ENCODE results near the gene POU6F2.

POU6F2 gene

DNA sequence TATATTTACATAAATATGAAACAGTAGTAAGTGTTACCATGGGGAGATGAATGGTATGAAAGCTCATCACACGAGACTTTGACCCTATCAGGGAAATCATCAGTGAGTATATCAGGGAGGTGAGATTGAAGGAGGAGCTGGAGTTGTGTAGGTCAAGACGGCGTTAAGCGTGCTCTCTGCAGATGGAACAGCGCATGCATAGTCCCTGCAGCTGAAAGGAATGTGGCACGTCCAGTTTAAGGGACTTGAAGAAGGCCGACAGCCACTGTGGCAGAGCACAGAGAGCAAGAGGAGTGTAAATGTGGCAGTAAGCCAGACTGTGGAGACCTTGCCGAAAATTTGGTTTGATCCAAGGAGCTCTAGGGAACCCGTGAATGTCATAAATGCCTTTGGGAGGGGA is 38.9 kb downstream of the POU6F2 start:
- TF ChIP-seq, protein P1, sequence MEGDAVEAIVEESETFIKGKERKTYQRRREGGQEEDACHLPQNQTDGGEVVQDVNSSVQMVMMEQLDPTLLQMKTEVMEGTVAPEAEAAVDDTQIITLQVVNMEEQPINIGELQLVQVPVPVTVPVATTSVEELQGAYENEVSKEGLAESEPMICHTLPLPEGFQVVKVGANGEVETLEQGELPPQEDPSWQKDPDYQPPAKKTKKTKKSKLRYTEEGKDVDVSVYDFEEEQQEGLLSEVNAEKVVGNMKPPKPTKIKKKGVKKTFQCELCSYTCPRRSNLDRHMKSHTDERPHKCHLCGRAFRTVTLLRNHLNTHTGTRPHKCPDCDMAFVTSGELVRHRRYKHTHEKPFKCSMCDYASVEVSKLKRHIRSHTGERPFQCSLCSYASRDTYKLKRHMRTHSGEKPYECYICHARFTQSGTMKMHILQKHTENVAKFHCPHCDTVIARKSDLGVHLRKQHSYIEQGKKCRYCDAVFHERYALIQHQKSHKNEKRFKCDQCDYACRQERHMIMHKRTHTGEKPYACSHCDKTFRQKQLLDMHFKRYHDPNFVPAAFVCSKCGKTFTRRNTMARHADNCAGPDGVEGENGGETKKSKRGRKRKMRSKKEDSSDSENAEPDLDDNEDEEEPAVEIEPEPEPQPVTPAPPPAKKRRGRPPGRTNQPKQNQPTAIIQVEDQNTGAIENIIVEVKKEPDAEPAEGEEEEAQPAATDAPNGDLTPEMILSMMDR (IDR thresholded peaks at IDR 0.05; ENCODE audit: low read length, missing control alignments) = no peak
- H3K4me3 ChIP-seq (replicated peaks; ENCODE audit: low read depth, low read length) = no peak overlapping the region
- DNase-seq (ENCODE audit: low read depth) = no peak

DNA sequence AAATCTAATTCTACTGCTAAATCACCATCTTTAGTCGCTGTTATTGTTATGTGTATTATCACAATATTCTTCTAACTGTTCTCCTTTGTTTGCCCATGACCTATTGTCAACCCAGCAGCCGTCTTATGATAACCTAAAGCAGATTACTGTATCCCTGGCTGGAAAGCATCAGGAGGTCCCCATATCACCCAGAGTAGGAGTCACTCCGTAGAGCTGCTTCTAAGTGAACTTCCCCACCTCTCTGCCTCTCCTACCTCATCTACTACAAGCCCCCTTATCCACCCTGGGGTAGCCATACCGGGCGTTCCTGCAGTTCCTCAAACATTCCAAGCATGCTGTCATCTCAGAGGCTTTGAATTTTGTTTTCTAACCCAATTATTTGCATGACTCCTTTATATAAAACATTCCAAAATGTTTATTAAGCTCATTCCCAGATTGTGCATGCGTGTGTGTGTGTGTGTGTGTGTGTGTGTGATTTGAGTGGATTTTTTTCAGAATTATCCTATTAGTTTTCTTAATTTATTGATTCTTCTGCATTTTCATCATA is 39.7 kb downstream of the POU6F2 start:
- TF ChIP-seq, protein P1 (IDR thresholded peaks at IDR 0.05; ENCODE audit: low read length, missing control alignments) = no peak
- no peak for DNase-seq (ENCODE audit: low read depth)
- H3K4me3 ChIP-seq (replicated peaks; ENCODE audit: low read depth, low read length) = no peak overlapping the region

DNA sequence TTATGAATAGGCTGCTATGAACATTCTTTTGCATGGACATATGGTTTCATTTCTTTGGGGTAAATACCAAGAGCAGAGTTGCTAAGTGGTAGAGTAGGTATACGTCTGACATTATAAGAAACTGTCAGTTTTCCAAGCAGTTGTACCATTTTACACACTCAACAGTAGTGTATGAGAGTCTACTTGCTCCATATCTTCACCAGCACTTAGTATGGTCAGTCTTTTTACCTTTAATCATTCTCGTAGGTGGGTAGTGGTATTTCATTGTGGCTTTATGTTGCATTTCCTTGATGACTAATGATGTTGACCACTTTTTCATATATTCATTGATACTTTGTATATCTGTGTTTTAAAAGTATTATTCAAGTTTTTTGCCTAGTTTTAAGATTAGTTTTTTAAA is 45.1 kb downstream of the POU6F2 start:
- DNase-seq (ENCODE audit: low read depth) = no peak
- H3K4me3 ChIP-seq (replicated peaks; ENCODE audit: low read depth, low read length) = no peak overlapping the region
- TF ChIP-seq, protein P1 (IDR thresholded peaks at IDR 0.05; ENCODE audit: low read length, missing control alignments) = no peak

DNA sequence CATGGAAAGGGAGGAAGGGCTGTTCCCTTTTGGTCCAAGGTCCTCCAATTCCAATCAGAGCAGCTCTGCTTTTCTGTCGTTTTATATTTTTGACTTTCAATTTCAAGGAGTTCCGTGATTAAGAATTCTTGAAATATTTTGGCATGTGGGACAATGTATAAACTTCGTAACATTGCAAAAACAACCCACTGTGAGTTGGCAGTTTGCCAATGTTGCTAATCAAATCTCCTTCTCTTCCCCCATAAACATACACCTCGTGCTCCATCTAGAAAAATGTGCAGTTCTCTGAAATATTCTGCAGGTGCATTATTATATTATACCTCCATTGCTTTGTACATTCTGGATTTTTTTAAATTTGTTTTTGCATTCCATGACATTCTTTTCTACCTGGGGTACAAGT is 49.8 kb downstream of the POU6F2 start:
- DNase-seq (ENCODE audit: low read depth) = peak; percentile 16
- TF ChIP-seq, protein P1 (IDR thresholded peaks at IDR 0.05; ENCODE audit: low read length, missing control alignments) = no peak
- no peak overlapping the region for H3K4me3 ChIP-seq (replicated peaks; ENCODE audit: low read depth, low read length)

DNA sequence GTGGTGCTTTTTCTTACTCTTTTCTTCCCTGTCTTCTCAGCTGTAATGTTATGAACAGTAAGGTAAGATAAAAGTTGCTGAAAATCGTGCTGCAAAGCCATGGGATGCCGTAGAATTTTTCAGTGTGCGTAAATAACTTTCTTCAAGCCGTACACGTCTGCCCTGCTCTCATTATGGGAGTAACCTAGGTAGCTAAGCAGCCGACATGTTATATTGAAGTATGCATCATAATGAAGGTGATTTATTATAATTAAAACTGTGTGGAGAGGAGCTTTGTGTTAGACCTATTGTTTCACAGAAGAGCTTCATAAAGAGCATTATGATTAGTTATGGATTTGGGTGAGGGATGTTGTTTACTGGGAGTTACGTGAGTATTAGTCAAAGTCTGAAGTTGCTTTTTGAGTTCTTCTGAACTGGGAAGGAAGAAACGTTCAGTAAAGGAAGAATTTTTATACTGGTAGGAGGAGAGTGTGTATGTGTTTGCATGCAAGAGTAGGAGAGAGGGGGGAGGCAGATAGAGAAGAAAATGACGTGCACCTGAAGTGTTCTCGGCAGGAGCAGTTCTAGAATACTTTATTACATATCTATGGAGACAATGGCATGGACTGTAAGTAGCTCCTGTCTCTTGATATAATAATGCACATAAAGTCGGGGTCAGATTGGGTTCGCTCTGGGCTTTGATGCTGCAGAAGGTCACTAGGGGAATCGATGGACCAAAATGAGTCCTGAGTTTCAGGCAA is 56.3 kb downstream of the POU6F2 start:
- no peak for DNase-seq (ENCODE audit: low read depth)
- TF ChIP-seq, protein P1 (IDR thresholded peaks at IDR 0.05; ENCODE audit: low read length, missing control alignments) = no peak
- no peak overlapping the region for H3K4me3 ChIP-seq (replicated peaks; ENCODE audit: low read depth, low read length)

DNA sequence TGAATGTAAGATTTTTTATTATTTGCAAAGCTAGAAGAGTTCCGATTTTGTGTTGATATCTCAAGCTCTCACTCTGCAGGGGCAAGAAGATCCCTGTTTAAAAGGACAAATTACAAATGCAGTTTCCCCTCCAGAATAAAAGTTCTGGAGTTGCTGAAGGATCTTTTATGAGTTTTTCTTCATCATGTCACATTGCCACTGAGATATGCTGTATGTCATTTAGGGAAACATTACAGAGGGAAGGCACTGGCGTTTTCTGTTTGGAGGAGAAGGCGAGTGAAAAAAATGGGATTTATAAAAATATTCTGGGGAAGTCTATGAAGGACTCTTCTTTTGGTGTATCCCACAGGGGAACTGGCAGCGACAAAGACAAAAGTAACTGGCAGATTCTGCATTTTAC is 57.4 kb downstream of the POU6F2 start:
- DNase-seq (ENCODE audit: low read depth) = no peak
- H3K4me3 ChIP-seq (replicated peaks; ENCODE audit: low read depth, low read length) = no peak overlapping the region
- TF ChIP-seq, protein P1 (IDR thresholded peaks at IDR 0.05; ENCODE audit: low read length, missing control alignments) = no peak

GRCh38 chr7:39035903-39036302 is 58.2 kb downstream of the POU6F2 start:
- no peak for DNase-seq (ENCODE audit: low read depth)
- TF ChIP-seq, protein P1 (IDR thresholded peaks at IDR 0.05; ENCODE audit: low read length, missing control alignments) = no peak
- no peak overlapping the region for H3K4me3 ChIP-seq (replicated peaks; ENCODE audit: low read depth, low read length)

All from fibroblast of pulmonary artery (primary cell).